Erythroblast (primary cell): ENCODE measurements around the gene UNCX.

Experiments
- GATA1 ChIP-seq: IDR thresholded peaks from 2 replicates; pipeline ENCODE4 v1.6.1; 2011; ENCODE audit warnings: low read depth, mild to moderate bottlenecking, control low read depth, low read length, moderate library complexity
- POLR2A ChIP-seq: IDR thresholded peaks from 2 replicates; pipeline ENCODE4 v1.6.1; 2011; ENCODE audit warnings: mild to moderate bottlenecking, low read length

DNA sequence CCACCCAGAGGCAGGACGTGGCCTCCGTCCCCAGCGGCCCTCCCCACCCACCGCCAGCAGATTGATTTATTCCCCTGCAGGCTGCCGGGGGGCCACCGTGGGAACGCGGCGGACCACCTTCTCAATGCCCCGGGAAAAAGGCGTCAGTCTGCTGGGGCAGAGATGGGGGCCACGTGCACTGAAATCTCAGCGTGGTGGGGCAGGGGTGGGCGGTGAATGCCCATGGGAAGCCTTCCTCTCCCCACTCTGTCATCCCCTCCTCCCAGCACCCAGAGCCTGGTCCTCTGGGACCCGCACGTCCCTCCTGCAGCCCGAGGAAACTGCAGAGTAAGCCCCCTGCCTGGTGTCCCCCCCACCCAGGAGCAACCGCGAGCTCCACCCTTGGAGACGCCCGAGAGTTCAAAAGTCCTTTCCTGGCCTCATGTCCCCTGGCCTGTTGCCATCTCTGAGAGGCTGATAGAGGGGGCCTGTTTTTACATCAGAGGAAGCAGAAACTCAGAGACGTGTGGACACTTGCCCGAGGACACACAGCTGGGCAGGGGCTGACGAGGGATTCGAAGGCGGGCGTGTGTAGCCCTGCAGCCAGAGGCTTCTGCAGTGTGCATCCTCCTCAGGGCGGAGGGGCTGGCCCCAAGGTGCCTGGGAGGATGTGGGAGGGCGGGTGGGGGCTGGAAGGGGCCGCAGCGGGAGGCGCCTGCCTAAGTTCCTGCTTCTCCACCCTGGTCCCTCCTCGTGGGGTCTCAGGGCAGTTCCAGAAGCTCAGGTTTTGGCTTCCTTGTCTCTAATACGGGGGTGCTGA, 21.8 kb downstream of the UNCX start:
- no peak for TF ChIP-seq POLR2A
- TF ChIP-seq GATA1: no peak
